Measurements from ENCODE around the gene DPP6.

Gene DPP6

GRCh38 chr7:154856733-154857132, 804.5 kb downstream of the DPP6 start:
- TF ChIP-seq MYC (IDR thresholded peaks at IDR 0.05; ENCODE audit: low read depth, low read length) (no peak), MAX (IDR thresholded peaks at IDR 0.05; ENCODE audit: low read depth, low read length) (no peak), CTCF (IDR thresholded peaks at IDR 0.05; ENCODE audit: low read depth, low read length) (no peak), POLR2A (IDR thresholded peaks at IDR 0.05; ENCODE audit: extremely low read depth, insufficient read length) (no peak)
- no peak for DNase-seq (ENCODE audit: low read depth)
- no peak overlapping the region for H3K4me3 ChIP-seq (ENCODE audit: low read depth, low read length)

GRCh38 chr7:154857240-154857639, 805.0 kb downstream of the DPP6 start:
- DNase-seq (ENCODE audit: low read depth), result no peak
- no peak overlapping the region for H3K4me3 ChIP-seq (ENCODE audit: low read depth, low read length)
- TF ChIP-seq MYC (IDR thresholded peaks at IDR 0.05; ENCODE audit: low read depth, low read length), result no peak
- no peak for TF ChIP-seq MAX (IDR thresholded peaks at IDR 0.05; ENCODE audit: low read depth, low read length)
- no peak for TF ChIP-seq POLR2A (IDR thresholded peaks at IDR 0.05; ENCODE audit: extremely low read depth, insufficient read length)
- no peak for TF ChIP-seq CTCF (IDR thresholded peaks at IDR 0.05; ENCODE audit: low read depth, low read length)

GRCh38 chr7:154857728-154858681, 805.8 kb downstream of the DPP6 start:
- DNase-seq (ENCODE audit: low read depth), result no peak
- no peak for TF ChIP-seq CTCF (IDR thresholded peaks at IDR 0.05; ENCODE audit: low read depth, low read length)
- TF ChIP-seq MAX (IDR thresholded peaks at IDR 0.05; ENCODE audit: low read depth, low read length), result no peak
- no peak for TF ChIP-seq MYC (IDR thresholded peaks at IDR 0.05; ENCODE audit: low read depth, low read length)
- no peak for TF ChIP-seq POLR2A (IDR thresholded peaks at IDR 0.05; ENCODE audit: extremely low read depth, insufficient read length)
- H3K4me3 ChIP-seq (ENCODE audit: low read depth, low read length), result no peak overlapping the region

- TF ChIP-seq MAX (IDR thresholded peaks at IDR 0.05; ENCODE audit: low read depth, low read length), result no peak
- no peak for TF ChIP-seq MYC (IDR thresholded peaks at IDR 0.05; ENCODE audit: low read depth, low read length)
- no peak for TF ChIP-seq CTCF (IDR thresholded peaks at IDR 0.05; ENCODE audit: low read depth, low read length)
- no peak for TF ChIP-seq POLR2A (IDR thresholded peaks at IDR 0.05; ENCODE audit: extremely low read depth, insufficient read length)
- no peak overlapping the region for H3K4me3 ChIP-seq (ENCODE audit: low read depth, low read length)
- no peak for DNase-seq (ENCODE audit: low read depth)
Observed at GRCh38 chr7:154858836-154859537, 806.8 kb downstream of the DPP6 start.

GRCh38 chr7:154859747-154860620, 807.8 kb downstream of the DPP6 start:
- no peak for DNase-seq (ENCODE audit: low read depth)
- no peak overlapping the region for H3K4me3 ChIP-seq (ENCODE audit: low read depth, low read length)
- no peak for TF ChIP-seq CTCF (IDR thresholded peaks at IDR 0.05; ENCODE audit: low read depth, low read length)
- TF ChIP-seq MYC (IDR thresholded peaks at IDR 0.05; ENCODE audit: low read depth, low read length), result no peak
- TF ChIP-seq MAX (IDR thresholded peaks at IDR 0.05; ENCODE audit: low read depth, low read length), result no peak
- TF ChIP-seq POLR2A (IDR thresholded peaks at IDR 0.05; ENCODE audit: extremely low read depth, insufficient read length), result no peak
